ENCODE results near the gene ZDHHC24. TPM values are rescaled to one million over a fixed set of nuclear protein-coding genes. Genes with fewer than 3 reads are reported as not detected.

Gene ZDHHC24
- total RNA-seq, 1 experiment from 2014 or later: 12.4 TPM

- no TSS peak for BruUV-seq (replicated peaks)
- no peaks in the 10 kb centered on the region for H3K27me3 Mint-ChIP-seq (ENCODE audit: insufficient read depth, unreplicated experiment)
Measured at GRCh38 chr11:66561975-66562248, 16.1 kb upstream of the ZDHHC24 start.

GRCh38 chr11:66561178-66561974 is 15.5 kb upstream of the ZDHHC24 start:
- Mint-ChIP-seq H3K4me3 (ENCODE audit: unreplicated experiment) (no peak overlapping the region), H3K27ac (ENCODE audit: low read depth, unreplicated experiment) (no peak overlapping the region), H3K36me3 (ENCODE audit: insufficient read depth, unreplicated experiment) (no peaks in the 10 kb centered on the region), H3K4me1 (ENCODE audit: insufficient read depth, unreplicated experiment) (no peaks in the 10 kb centered on the region), H3K9me3 (ENCODE audit: unreplicated experiment) (no peaks in the 10 kb centered on the region), H3K27me3 (ENCODE audit: insufficient read depth, unreplicated experiment) (no peaks in the 10 kb centered on the region)
- no peak for TF ChIP-seq CTCF (IDR thresholded peaks at IDR 0.05; ENCODE audit: unreplicated experiment)
- ChIA-PET POLR2A (interaction anchor here (0.6 to 2.4 kb wide), 5 partner anchors 55 to 775 kb away, joined by 3 to 8 read pairs (median 3); partner anchors contain the start of genes RBM14 and RBM4), CTCF (interaction anchor here (0.6 to 0.9 kb wide), 4 partner anchors 176 to 303 kb away, joined by 3 to 5 read pairs (median 4); no protein-coding TSS in a partner anchor)
- BruUV-seq (replicated peaks): no TSS peak
- no peak for DNase-seq (ENCODE audit: unreplicated experiment)
- intact Hi-C loops (cut with micrococcal nuclease): no loop called here

More at GRCh38 chr11:66561975-66562248, 16.1 kb upstream of the ZDHHC24 start:
- intact Hi-C loops (cut with micrococcal nuclease): no loop called here
- Mint-ChIP-seq H3K4me1 (ENCODE audit: insufficient read depth, unreplicated experiment) (no peaks in the 10 kb centered on the region), H3K36me3 (ENCODE audit: insufficient read depth, unreplicated experiment) (no peaks in the 10 kb centered on the region), H3K9me3 (ENCODE audit: unreplicated experiment) (no peaks in the 10 kb centered on the region), H3K27ac (ENCODE audit: low read depth, unreplicated experiment) (no peak overlapping the region), H3K4me3 (ENCODE audit: unreplicated experiment) (no peak overlapping the region)
- no peak for DNase-seq (ENCODE audit: unreplicated experiment)
- CTCF ChIA-PET: interaction anchor here (0.6 to 0.9 kb wide), 2 partner anchors 198 to 303 kb away, joined by 3 to 4 read pairs; no protein-coding TSS in a partner anchor
- POLR2A ChIA-PET: interaction anchor here (0.6 to 2.4 kb wide), 4 partner anchors 55 to 774 kb away, joined by 3 to 8 read pairs (median 3); partner anchors contain the start of genes RBM14 and RBM4
- no peak for TF ChIP-seq CTCF (IDR thresholded peaks at IDR 0.05; ENCODE audit: unreplicated experiment)

- DNase-seq (ENCODE audit: unreplicated experiment): no peak
- H3K27ac Mint-ChIP-seq (ENCODE audit: low read depth, unreplicated experiment): no peak overlapping the region
- TF ChIP-seq CTCF (IDR thresholded peaks at IDR 0.05; ENCODE audit: unreplicated experiment): no peak
- no peaks in the 10 kb centered on the region for H3K4me1 Mint-ChIP-seq (ENCODE audit: insufficient read depth, unreplicated experiment)
- H3K27me3 Mint-ChIP-seq (ENCODE audit: insufficient read depth, unreplicated experiment): no peaks in the 10 kb centered on the region
- no peaks in the 10 kb centered on the region for H3K36me3 Mint-ChIP-seq (ENCODE audit: insufficient read depth, unreplicated experiment)
- BruUV-seq (replicated peaks): no TSS peak
- H3K4me3 Mint-ChIP-seq (ENCODE audit: unreplicated experiment): no peak overlapping the region
- intact Hi-C loops (cut with micrococcal nuclease): no loop called here
- ChIA-PET POLR2A (interaction anchor here (0.5 to 0.8 kb wide), 2 partner anchors 560 to 743 kb away, joined by 3 read pairs; partner anchors contain the start of gene SSH3), CTCF (interaction anchor here (0.6 kb wide), 1 partner anchor 18 kb away, joined by 3 read pairs; no protein-coding TSS in a partner anchor)
- no peaks in the 10 kb centered on the region for H3K9me3 Mint-ChIP-seq (ENCODE audit: unreplicated experiment)
Measured at GRCh38 chr11:66559866-66560676, 14.2 kb upstream of the ZDHHC24 start.

All from MCF 10A (cell line).